Ovary (tissue), 9 donors: ENCODE measurements around the gene CDC14A. TPM values are rescaled to one million over a fixed set of nuclear protein-coding genes. Genes with fewer than 3 reads are reported as not detected.
A peak's percentile ranks its signal among the peaks of the same experiment; 100 is the strongest.

Experiments used
- DNase-seq, 5 donors: peaks; one replicate each; pipeline ENCODE4 v3.0.0-alpha.2; 2019 to 2020
- H3K27ac ChIP-seq, 2 donors: fragments of 200-600 bp; one replicate each; pipeline versions ENCODE4 v1.5.1 to v1.8.0; 2019 to 2022
- H3K27me3 ChIP-seq: fragments of 200-600 bp; one replicate; pipeline ENCODE4 v1.8.0; 2022
- H3K36me3 ChIP-seq: fragments of 200-600 bp; sonication (generic); one replicate; pipeline ENCODE4 v1.5.1; 2019
- H3K4me1 ChIP-seq: one replicate; pipeline ENCODE4 v1.8.1; 2013; ENCODE audit warnings: mild to moderate bottlenecking, moderate library complexity; ENCODE audit not compliant: insufficient read depth
- H3K4me3 ChIP-seq: fragments of 200-600 bp; sonication (generic); one replicate; pipeline ENCODE4 v1.5.1; 2017
- H3K9me3 ChIP-seq, 2 donors: fragments of 200-600 bp in 1 of 2; sonication (generic) in 1 of 2; one replicate each; pipeline versions ENCODE4 v1.5.1 to v1.8.1; 2013 to 2019; ENCODE audit warnings: mild to moderate bottlenecking in 1 of 2, moderate library complexity in 1 of 2
- CTCF ChIP-seq, 3 donors: fragments of 450-650 bp in 2 of 3; fragments of 200-600 bp in 1 of 3; IDR thresholded peaks; one replicate each; pipeline versions ENCODE4 v1.5.1 to v1.8.0; 2016 to 2022; ENCODE audit warnings: antibody characterized with exemption in 3 of 3, mild to moderate bottlenecking in 1 of 3
- EP300 ChIP-seq: sonication (generic); formaldehyde crosslinking; IDR thresholded peaks from one replicate; pipeline ENCODE4 v1.6.1; 2017; ENCODE audit warnings: antibody characterized with exemption
- POLR2A ChIP-seq: fragments of 450-650 bp; IDR thresholded peaks from one replicate; pipeline ENCODE4 v1.6.1; 2017; ENCODE audit warnings: antibody characterized with exemption, mild to moderate bottlenecking, moderate library complexity
- WGBS, 3 donors: extraction: QIAGEN DNeasy Blood & Tissue Kit in 1 of 3; methylation state at CpG; one replicate each; pipeline versions ENCODE4 v1.1.5 to v1.1.7; 2013 to 2017; 5-methylcytosine and 5-hydroxymethylcytosine counted together
- intact Hi-C, 4 donors: fragments of 100-400 bp; cut with DNase I; formaldehyde crosslinking; loops; one replicate each; pipeline versions ENCODE4 v1.11.0 to v1.15.1; 2022 to 2023
- polyA plus RNA-seq, 2 donors: library from polyadenylated mRNA; stranded (reverse); fragments of 200-250 nt in 1 of 2; fragments of 350-450 nt in 1 of 2; fragmentation: Illumina TruSeq in 1 of 2; extraction: RNeasy Lipid Tissue Mini Kit (QIAGEN cat#74804) in 1 of 2; gene quantifications; one replicate each; pipeline ENCODE4 v1.2.3, GENCODE V29; 2013 to 2014
- total RNA-seq, 7 donors: library from RNA; depleted of rRNA in 2 of 7; stranded (reverse); fragments of >200 nt in 2 of 7; fragmentation: NEBNext Ultra II Directional in 3 of 7; extraction: Animal tissue kit (Norgen Biotek cat#: 25700) in 3 of 7; gene quantifications; one replicate each; pipeline versions ENCODE4 v1.1.0 to v1.2.4, GENCODE V29; 2016 to 2023
- donor health status: DM: no; HTN: no; CAD: no; lungs with moderate emphysema.
- donor health status: DM: no; HTN: no; CAD: no.
- donor health status: Bipolar disorder and iron deficiency.
- donor health status: DM: yes; HTN: yes; CAD: no.
- donor health status: DM: no; HTN: no; CAD: no.
- donor health status: DM: yes; HTN: yes; CAD: no.

The CDC14A gene
- total and polyA plus RNA-seq, 9 donors, result 4.6 to 47.4 (median 8.6) TPM

- 84 to 94% (median 87%) methylated on average over 7 of the region's 7 CpGs for WGBS, 3 donors
- no peak overlapping the region for H3K4me3 ChIP-seq
- intact Hi-C loops, result loop anchor here in 1 of 4 donors (10.0 kb wide), 1 partner anchor 52 kb away; no protein-coding TSS in a partner anchor
- TF ChIP-seq CTCF (IDR thresholded peaks at IDR 0.05) (no peak), POLR2A (no peak), EP300 (no peak)
- no peaks in the 10 kb centered on the region for H3K36me3 ChIP-seq
- no peak for DNase-seq
- peaks cover 3% of the 10 kb centered on the region for H3K4me1 ChIP-seq
- no peak overlapping the region for H3K27ac ChIP-seq
- no peaks in the 10 kb centered on the region for H3K27me3 ChIP-seq
- no peaks in the 10 kb centered on the region for H3K9me3 ChIP-seq
These were observed 180.3 kb downstream of the CDC14A start for GRCh38 chr1:100532645-100533044.

GRCh38 chr1:100535264-100535663, 183.0 kb downstream of the CDC14A start:
- intact Hi-C loops, result loop anchor here in 1 of 4 donors (10.0 kb wide), 1 partner anchor 50 kb away; no protein-coding TSS in a partner anchor
- WGBS, 3 donors, result 35 to 63% (median 59%) methylated on average over 2 of the region's 2 CpGs
- TF ChIP-seq CTCF (IDR thresholded peaks at IDR 0.05) (no peak), POLR2A (no peak), EP300 (no peak)

GRCh38 chr1:100536031-100536430, 183.7 kb downstream of the CDC14A start:
- Histone ChIP-seq H3K9me3 (no peaks in the 10 kb centered on the region), H3K4me3 (no peak overlapping the region), H3K36me3 (no peaks in the 10 kb centered on the region), H3K27ac (no peak overlapping the region), H3K4me1 (peaks cover 6% of the 10 kb centered on the region), H3K27me3 (no peaks in the 10 kb centered on the region)
- DNase-seq, result no peak
- intact Hi-C loops, result loop anchor here in 1 of 4 donors (10.0 kb wide), 1 partner anchor 49 kb away; no protein-coding TSS in a partner anchor
- TF ChIP-seq POLR2A, result no peak
- TF ChIP-seq CTCF (IDR thresholded peaks at IDR 0.05), result no peak
- TF ChIP-seq EP300, result no peak
- 91 to 96% (median 92%) methylated on average over 3 of the region's 3 CpGs for WGBS, 3 donors

More at GRCh38 chr1:100535264-100535663, 183.0 kb downstream of the CDC14A start:
- Histone ChIP-seq H3K4me1 (peaks cover 7% of the 10 kb centered on the region), H3K9me3 (no peaks in the 10 kb centered on the region), H3K4me3 (no peak overlapping the region), H3K27me3 (no peaks in the 10 kb centered on the region), H3K36me3 (no peaks in the 10 kb centered on the region), H3K27ac (no peak overlapping the region)
- no peak for DNase-seq

- TF ChIP-seq POLR2A, result no peak
- no peak for TF ChIP-seq EP300
- no peak for TF ChIP-seq CTCF (IDR thresholded peaks at IDR 0.05)
These were observed 186.9 kb downstream of the CDC14A start for GRCh38 chr1:100538913-100539835.

More at GRCh38 chr1:100538913-100539835, 186.9 kb downstream of the CDC14A start:
- intact Hi-C loops, result loop anchor here in 1 of 4 donors (10.0 kb wide), 1 partner anchor 46 kb away; no protein-coding TSS in a partner anchor
- WGBS, 3 donors, result 0 to 1% (median 1%) methylated on average over 44 to 105 of the region's 105 CpGs
- no peak overlapping the region for H3K27ac ChIP-seq
- peak overlapping the region; percentile 21 for H3K4me3 ChIP-seq
- H3K9me3 ChIP-seq, result no peaks in the 10 kb centered on the region
- no peaks in the 10 kb centered on the region for H3K27me3 ChIP-seq
- H3K36me3 ChIP-seq, result no peaks in the 10 kb centered on the region
- H3K4me1 ChIP-seq, result peaks cover 6% of the 10 kb centered on the region
- DNase-seq, result peak in 4 of 5 donors; percentile 29 to 59 (median 41)
